PC-9 (cell line): ENCODE results near the gene OR5B17.

ENCODE experiments used
- EZH2 ChIP-seq: fragments of 200-600 bp; sonication (generic); IDR thresholded peaks from 2 replicates; pipeline ENCODE4 v1.8.0; 2017; ENCODE audit warnings: antibody characterized with exemption, low read depth
- TF ChIP-seq, protein P1 (sequence below): fragments of 200-600 bp; sonication (generic); conservative IDR thresholded peaks from 2 replicates; pipeline ENCODE4 v1.6.1; 2017; ENCODE audit warnings: mixed run types, antibody characterized with exemption, mild to moderate bottlenecking, moderate library complexity

DNA sequence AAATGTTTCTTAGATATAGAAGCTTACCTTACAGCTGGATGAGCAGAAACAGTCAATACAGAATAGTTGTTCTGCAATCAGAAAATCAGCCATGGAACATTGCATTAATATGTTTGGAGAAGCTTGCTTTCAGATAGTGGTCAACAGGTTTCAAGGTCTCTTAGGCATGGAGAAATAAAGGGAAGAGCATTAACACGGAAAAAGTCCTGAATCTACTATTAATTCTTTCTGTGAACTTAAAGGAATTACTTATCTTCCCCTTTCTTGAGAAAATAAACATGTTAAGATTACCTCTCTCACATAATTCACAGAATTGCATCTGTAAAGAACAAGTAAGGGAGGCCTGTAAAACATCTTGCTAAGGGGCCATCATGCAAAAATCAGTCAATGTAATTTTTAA lies 47.9 kb upstream of the OR5B17 start, which contains the start of gene OR5B3:
- TF ChIP-seq, protein P1, sequence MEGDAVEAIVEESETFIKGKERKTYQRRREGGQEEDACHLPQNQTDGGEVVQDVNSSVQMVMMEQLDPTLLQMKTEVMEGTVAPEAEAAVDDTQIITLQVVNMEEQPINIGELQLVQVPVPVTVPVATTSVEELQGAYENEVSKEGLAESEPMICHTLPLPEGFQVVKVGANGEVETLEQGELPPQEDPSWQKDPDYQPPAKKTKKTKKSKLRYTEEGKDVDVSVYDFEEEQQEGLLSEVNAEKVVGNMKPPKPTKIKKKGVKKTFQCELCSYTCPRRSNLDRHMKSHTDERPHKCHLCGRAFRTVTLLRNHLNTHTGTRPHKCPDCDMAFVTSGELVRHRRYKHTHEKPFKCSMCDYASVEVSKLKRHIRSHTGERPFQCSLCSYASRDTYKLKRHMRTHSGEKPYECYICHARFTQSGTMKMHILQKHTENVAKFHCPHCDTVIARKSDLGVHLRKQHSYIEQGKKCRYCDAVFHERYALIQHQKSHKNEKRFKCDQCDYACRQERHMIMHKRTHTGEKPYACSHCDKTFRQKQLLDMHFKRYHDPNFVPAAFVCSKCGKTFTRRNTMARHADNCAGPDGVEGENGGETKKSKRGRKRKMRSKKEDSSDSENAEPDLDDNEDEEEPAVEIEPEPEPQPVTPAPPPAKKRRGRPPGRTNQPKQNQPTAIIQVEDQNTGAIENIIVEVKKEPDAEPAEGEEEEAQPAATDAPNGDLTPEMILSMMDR: no peak
- no peak for TF ChIP-seq EZH2
